ENCODE measurements around the gene NCOR2.

DNA sequence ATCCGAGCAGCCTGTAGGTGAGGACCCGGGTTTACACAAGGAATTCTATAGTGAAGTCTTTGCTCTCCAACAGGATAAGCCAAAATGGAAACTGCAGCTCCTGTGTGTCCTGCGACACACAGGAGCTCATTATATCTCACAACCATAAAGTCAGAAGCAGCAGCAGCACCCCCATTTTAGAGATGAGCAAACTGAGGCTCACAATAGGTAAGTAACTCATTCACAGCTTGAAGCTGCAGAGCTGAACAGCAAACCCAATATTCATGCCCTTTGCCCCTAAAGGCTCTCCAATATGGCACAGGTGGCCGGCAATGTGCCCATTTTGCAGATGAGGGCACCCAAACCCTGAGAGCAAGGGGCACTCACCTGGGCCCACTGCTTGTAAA lies 4.6 kb downstream of the NCOR2 start:
- TF ChIP-seq POLR2A (IDR thresholded peaks at IDR 0.05) (no peak), POLR2AphosphoS5 (IDR thresholded peaks at IDR 0.05) (no peak)

All from transverse colon (tissue), 3 donors.